Measurements from ENCODE around the gene CCDC186.

The CCDC186 gene

DNA sequence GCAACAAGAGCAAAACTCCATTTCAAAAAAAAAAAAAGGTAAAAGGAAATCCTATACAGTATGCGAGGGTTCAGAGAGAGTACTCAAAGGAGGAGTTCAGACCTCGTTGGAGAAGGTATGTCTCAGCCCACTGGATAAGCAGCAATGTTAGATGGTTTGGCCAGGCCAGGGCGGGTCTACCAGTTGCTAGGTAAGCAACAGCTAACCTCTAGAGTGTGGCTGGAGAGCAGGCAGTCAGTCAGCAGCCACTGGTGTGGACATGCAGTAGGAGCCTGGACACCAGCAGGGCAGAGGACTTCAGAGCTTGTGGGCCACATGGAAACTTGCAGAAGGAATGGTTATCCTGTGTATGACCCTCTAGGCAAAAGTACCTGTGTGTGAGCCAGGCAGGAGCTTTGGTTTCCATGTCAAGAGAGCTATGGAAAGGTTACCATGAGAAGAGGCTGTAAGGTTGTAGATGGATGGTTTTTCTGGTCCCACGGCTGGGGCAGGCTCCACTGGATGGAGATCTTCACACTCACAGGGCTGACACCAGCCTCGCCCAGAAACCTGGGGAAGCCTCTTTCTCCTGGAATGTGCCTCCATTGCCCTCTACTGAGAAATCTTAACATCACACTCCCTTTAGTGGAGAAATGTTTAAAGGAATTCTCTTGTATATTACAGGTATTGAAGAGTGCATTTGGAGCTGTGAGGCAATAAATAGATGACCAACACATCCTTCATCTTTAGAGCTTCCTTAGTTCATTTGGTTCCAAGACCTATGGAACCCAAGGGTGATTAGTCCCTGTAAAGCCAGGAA, 63.6 kb downstream of the CCDC186 start:
- Mint-ChIP-seq H3K36me3 (ENCODE audit: low read depth) (no peaks in the 10 kb centered on the region), H3K27me3 (ENCODE audit: low read depth) (peaks cover 15% of the 10 kb centered on the region), H3K27ac (no peak overlapping the region), H3K9me3 (no peaks in the 10 kb centered on the region), H3K4me1 (no peaks in the 10 kb centered on the region), H3K4me3 (no peak overlapping the region)
- TF ChIP-seq, protein P1, sequence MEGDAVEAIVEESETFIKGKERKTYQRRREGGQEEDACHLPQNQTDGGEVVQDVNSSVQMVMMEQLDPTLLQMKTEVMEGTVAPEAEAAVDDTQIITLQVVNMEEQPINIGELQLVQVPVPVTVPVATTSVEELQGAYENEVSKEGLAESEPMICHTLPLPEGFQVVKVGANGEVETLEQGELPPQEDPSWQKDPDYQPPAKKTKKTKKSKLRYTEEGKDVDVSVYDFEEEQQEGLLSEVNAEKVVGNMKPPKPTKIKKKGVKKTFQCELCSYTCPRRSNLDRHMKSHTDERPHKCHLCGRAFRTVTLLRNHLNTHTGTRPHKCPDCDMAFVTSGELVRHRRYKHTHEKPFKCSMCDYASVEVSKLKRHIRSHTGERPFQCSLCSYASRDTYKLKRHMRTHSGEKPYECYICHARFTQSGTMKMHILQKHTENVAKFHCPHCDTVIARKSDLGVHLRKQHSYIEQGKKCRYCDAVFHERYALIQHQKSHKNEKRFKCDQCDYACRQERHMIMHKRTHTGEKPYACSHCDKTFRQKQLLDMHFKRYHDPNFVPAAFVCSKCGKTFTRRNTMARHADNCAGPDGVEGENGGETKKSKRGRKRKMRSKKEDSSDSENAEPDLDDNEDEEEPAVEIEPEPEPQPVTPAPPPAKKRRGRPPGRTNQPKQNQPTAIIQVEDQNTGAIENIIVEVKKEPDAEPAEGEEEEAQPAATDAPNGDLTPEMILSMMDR (IDR thresholded peaks at IDR 0.05; ENCODE audit: unreplicated experiment in 3 of 3) = peak in 1 of 3 experiments; percentile 14

DNA sequence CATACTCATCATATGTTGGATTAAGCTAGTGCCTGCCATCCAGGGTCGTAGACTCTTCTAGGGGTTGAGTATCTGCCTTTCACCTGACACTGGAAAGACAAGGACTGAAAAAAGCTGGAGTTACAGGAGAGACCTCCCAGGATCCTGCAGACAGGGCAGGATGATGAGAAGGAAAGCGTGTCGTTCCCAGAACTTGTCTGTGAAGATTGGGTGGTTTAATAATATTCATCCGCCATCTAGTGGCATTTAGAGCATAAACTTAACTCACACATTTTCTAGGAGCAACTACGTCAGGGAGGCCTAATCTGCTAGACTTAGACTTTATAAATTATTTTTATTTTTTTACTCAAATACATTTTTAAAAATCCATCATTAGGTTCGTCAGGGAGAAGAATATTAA, 70.7 kb downstream of the CCDC186 start:
- Mint-ChIP-seq H3K27ac (no peak overlapping the region), H3K4me1 (peaks cover 10% of the 10 kb centered on the region), H3K27me3 (ENCODE audit: low read depth) (peaks cover 50% of the 10 kb centered on the region), H3K36me3 (ENCODE audit: low read depth) (no peaks in the 10 kb centered on the region), H3K4me3 (peak overlapping the region in 2 of 3 experiments; percentile 7 to 33), H3K9me3 (no peaks in the 10 kb centered on the region)
- TF ChIP-seq, protein P1 (IDR thresholded peaks at IDR 0.05; ENCODE audit: unreplicated experiment in 3 of 3) = peak; percentile 52 to 67 (median 65)

DNA sequence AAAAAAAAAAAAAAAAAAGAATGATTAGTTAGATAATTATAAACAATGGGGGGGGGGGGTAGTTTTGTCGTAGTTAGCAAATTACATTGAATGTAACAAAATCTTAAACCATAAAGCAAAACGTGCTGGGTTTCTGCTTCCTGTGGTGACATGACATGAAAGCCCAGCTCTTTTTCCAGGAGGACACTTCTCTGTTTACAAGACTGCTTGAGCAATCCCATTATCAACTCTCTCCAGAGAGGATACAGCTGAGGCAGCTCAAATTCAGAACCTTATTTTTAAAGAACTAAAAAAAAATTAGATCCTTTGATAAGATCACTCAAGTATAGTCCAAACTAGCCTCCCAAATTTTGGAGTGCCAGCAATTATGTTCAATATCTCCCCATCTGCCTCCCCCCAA, 71.7 kb downstream of the CCDC186 start:
- Mint-ChIP-seq H3K4me3 (no peak overlapping the region), H3K9me3 (no peaks in the 10 kb centered on the region), H3K4me1 (peaks cover 10% of the 10 kb centered on the region), H3K27me3 (ENCODE audit: low read depth) (peaks cover 49% of the 10 kb centered on the region), H3K36me3 (ENCODE audit: low read depth) (no peaks in the 10 kb centered on the region), H3K27ac (no peak overlapping the region)
- TF ChIP-seq, protein P1 (IDR thresholded peaks at IDR 0.05; ENCODE audit: unreplicated experiment in 3 of 3) = no peak

GRCh38 chr10:114100848-114101741, 72.9 kb downstream of the CCDC186 start:
- Mint-ChIP-seq H3K9me3 (no peaks in the 10 kb centered on the region), H3K36me3 (ENCODE audit: low read depth) (no peaks in the 10 kb centered on the region), H3K4me1 (peaks cover 12% of the 10 kb centered on the region), H3K4me3 (peak overlapping the region; percentile 65 to 75 (median 68)), H3K27ac (peak overlapping the region in 1 of 3 experiments; percentile 54), H3K27me3 (ENCODE audit: low read depth) (peaks cover 49% of the 10 kb centered on the region)
- TF ChIP-seq, protein P1 (IDR thresholded peaks at IDR 0.05; ENCODE audit: unreplicated experiment in 3 of 3) = no peak

GRCh38 chr10:114096864-114097263, 77.1 kb downstream of the CCDC186 start:
- no peaks in the 10 kb centered on the region for H3K36me3 Mint-ChIP-seq (ENCODE audit: low read depth)
- peaks cover 6% of the 10 kb centered on the region for H3K9me3 Mint-ChIP-seq
- TF ChIP-seq, protein P1 (IDR thresholded peaks at IDR 0.05; ENCODE audit: unreplicated experiment in 3 of 3) = no peak
- no peak overlapping the region for H3K4me3 Mint-ChIP-seq
- H3K27ac Mint-ChIP-seq = no peak overlapping the region
- peaks cover 15% of the 10 kb centered on the region for H3K4me1 Mint-ChIP-seq
- peaks cover 51% of the 10 kb centered on the region for H3K27me3 Mint-ChIP-seq (ENCODE audit: low read depth)

All from nephron (organoid).